HG03066 (cell line): Measurements from ENCODE around the gene ANKIB1.

Experiments
- ATAC-seq: cut with Tn5 transposase; IDR thresholded peaks from one replicate; pipeline ENCODE4 v1.9.1; 2021; ENCODE audit warnings: low read depth; ENCODE audit not compliant: unreplicated experiment

Gene ANKIB1

GRCh38 chr7:92266415-92267241 lies 20.9 kb downstream of the ANKIB1 start:
- no peak for ATAC-seq

GRCh38 chr7:92268921-92269320 lies 23.1 kb downstream of the ANKIB1 start:
- no peak for ATAC-seq

- no peak for ATAC-seq
These were observed 29.6 kb downstream of the ANKIB1 start for GRCh38 chr7:92275327-92275726.

- peak; percentile 81 for ATAC-seq
These were observed 30.7 kb downstream of the ANKIB1 start for GRCh38 chr7:92276460-92276864.

- ATAC-seq: no peak
These were observed 33.7 kb downstream of the ANKIB1 start for GRCh38 chr7:92279396-92280031.

- ATAC-seq: no peak
These were observed 35.3 kb downstream of the ANKIB1 start for GRCh38 chr7:92281031-92281430.

GRCh38 chr7:92282221-92282814 lies 36.5 kb downstream of the ANKIB1 start:
- no peak for ATAC-seq

- no peak for ATAC-seq
These were observed 37.2 kb downstream of the ANKIB1 start for GRCh38 chr7:92282930-92283329.

- no peak for ATAC-seq
These were observed 43.5 kb downstream of the ANKIB1 start for GRCh38 chr7:92289321-92289720.

GRCh38 chr7:92292981-92293380 lies 47.2 kb downstream of the ANKIB1 start:
- ATAC-seq: no peak

- ATAC-seq: no peak
These were observed 48.3 kb downstream of the ANKIB1 start for GRCh38 chr7:92293896-92294590.

- no peak for ATAC-seq
These were observed 49.6 kb downstream of the ANKIB1 start for GRCh38 chr7:92295391-92295790.

GRCh38 chr7:92296235-92296634 lies 50.5 kb downstream of the ANKIB1 start:
- ATAC-seq: no peak

- ATAC-seq: no peak
These were observed 51.2 kb downstream of the ANKIB1 start for GRCh38 chr7:92296880-92297445.

- ATAC-seq: no peak
These were observed 52.0 kb downstream of the ANKIB1 start for GRCh38 chr7:92297736-92298135.

GRCh38 chr7:92303761-92304160 lies 58.0 kb downstream of the ANKIB1 start:
- no peak for ATAC-seq

- no peak for ATAC-seq
These were observed 58.7 kb downstream of the ANKIB1 start for GRCh38 chr7:92304406-92304893.

GRCh38 chr7:92306153-92306552 lies 60.4 kb downstream of the ANKIB1 start:
- no peak for ATAC-seq

GRCh38 chr7:92313055-92313454 lies 67.3 kb downstream of the ANKIB1 start:
- no peak for ATAC-seq

- ATAC-seq: no peak
These were observed 73.5 kb downstream of the ANKIB1 start for GRCh38 chr7:92319243-92319642.

GRCh38 chr7:92325173-92325572 lies 79.4 kb downstream of the ANKIB1 start:
- no peak for ATAC-seq
